NCI-H1436 treated with DMSO at 0.1 percent for 48 hours (cell line): ENCODE results near the gene IL17RA.
"Not testable (repeated sequence)": the region's sequence is repeated elsewhere in the genome, so short reads cannot be mapped to it uniquely, and the experiment has no call there.

Experiments used
- DNase-seq: peaks from one replicate; lab custom pipeline; 2025; lab: John Stamatoyannopoulos, UW

IL17RA gene, protein sequence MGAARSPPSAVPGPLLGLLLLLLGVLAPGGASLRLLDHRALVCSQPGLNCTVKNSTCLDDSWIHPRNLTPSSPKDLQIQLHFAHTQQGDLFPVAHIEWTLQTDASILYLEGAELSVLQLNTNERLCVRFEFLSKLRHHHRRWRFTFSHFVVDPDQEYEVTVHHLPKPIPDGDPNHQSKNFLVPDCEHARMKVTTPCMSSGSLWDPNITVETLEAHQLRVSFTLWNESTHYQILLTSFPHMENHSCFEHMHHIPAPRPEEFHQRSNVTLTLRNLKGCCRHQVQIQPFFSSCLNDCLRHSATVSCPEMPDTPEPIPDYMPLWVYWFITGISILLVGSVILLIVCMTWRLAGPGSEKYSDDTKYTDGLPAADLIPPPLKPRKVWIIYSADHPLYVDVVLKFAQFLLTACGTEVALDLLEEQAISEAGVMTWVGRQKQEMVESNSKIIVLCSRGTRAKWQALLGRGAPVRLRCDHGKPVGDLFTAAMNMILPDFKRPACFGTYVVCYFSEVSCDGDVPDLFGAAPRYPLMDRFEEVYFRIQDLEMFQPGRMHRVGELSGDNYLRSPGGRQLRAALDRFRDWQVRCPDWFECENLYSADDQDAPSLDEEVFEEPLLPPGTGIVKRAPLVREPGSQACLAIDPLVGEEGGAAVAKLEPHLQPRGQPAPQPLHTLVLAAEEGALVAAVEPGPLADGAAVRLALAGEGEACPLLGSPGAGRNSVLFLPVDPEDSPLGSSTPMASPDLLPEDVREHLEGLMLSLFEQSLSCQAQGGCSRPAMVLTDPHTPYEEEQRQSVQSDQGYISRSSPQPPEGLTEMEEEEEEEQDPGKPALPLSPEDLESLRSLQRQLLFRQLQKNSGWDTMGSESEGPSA

DNA sequence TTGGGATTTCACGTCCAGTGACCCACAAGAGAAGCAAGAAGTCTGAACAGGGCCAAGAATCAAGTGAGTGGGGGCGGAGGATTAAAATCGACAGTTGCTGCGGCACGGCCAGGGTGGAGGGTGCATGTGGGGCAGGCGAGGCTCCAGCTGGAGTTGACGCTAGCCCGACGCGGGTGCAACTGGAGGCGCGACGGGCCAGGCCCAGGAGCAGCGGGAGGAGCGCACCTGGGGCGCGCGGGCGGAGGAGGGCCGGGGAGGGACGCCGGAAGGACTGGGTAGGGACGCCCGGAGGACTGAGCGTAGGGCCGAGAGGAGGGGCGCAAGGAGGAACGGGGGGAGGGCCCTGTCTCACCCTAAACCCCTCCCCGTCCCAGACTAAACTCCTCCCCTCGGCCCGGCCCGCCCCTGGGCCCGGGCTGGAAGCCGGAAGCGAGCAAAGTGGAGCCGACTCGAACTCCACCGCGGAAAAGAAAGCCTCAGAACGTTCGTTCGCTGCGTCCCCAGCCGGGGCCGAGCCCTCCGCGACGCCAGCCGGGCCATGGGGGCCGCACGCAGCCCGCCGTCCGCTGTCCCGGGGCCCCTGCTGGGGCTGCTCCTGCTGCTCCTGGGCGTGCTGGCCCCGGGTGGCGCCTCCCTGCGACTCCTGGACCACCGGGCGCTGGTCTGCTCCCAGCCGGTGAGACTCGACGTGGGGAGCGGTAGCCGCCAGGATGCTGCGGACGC lies at the start of gene IL17RA:
Gene IL17RA, plus strand, starts transcription at position 447 of the 723 bp plus-strand sequence. Its CDS starts 92 bp downstream, at position 539.
- peak; percentile 64 for DNase-seq

DNA sequence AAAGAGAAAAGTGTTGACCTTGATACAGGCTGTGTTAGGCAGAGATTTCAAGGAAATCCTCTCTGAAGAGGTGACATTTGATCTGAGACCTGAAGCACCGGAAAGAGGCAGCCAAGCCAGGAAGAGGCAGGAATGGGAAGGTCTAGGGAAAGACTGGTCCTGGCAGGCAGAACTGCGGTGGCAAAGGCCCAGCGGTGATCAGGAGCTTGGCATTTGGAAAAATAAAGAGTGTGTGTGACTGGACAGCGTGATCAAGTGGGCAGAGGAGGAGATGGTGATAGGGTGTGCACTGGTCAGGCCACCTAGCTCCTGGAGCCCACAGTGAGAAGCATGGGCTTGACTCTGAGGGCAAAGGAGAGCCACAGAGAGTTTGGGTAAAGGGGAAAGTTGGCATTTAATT lies 49.6 kb upstream of the IL17RA start:
- no peak for DNase-seq

DNA sequence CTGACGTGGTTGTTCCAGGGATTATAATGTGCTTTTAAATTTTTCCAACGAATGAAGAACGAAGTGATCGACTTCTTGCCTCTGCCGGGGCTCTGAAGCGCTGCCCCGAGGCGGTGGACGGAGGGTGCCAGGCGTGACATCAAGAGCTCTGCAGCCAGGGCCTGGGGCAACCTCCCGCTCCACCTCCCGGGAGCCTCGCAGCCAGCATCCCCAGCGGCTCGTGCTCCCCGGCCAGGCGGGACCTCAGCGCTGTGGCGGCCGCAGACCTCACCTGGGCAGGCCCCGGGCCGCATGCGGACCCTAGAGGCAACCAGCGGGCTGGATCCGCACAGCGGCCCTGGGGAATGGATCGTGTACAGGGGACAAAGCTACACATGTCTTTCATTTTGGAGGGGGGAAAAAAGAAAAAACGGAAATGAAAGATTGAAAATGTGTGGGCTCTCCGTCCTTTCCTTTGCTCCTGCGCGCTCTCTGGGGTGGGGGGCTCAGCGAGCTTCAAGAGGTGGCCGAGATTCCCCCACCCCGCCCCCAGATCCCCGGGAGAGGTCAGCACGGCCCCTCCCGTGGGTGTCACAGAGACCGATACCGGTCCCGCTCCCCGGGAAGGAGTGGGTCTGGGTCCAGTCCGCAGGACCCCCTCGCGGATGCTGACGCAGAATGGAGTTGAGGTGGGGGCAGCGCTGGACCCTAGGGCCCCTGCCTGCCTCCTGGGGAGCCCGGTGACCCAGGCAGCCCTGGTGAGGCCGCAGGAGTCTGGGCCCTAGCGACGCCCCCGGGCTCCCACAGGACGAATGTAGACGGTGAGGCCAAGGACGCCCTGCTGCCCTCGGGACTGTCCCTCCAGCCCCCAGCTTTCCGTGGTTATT lies 48.6 kb upstream of the IL17RA start:
- DNase-seq, result not testable (repeated sequence)

DNA sequence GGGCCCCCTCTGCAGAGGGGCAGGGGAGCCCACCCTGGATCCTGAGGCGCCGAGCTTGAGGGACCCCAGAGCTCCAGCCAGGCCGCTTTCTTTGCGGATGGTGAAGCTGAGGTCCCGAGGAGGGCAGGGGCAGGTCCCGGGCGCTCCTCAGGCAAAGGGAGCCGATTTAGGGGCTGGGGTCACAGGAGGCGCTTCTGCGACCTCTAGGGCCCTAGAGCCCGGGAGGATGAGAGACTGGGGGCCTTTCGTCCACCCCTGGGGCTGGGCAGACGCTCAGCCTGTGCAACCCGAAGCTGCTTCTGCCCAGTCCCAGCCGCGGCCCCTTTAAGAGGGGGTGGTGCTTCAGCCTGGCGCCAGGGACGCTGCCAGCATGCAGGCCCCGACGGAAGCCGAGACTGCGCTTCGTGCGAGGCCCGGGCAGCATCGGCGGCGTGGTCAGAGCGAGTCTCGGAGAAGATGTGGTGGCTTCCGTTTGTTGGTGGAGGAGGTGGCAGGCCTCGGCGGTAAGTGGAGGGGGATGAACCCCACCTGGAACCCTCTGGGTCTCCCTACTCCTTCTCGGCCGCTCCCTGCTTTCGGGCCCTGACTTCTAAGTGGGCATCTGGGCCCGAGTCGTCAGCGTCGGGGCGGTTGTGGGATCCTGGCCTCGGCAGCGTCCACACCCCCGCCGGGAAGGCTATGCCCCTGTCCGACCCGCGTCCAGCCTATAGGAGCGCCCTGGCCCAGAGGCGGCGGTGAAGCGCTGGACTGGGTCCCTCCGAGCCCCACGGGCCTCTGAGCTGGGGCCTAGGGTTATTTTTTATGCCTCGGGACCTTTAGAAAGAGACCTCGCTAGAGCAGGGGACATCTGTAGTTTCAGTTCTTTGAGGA lies 47.7 kb upstream of the IL17RA start:
- not testable (repeated sequence) for DNase-seq

DNA sequence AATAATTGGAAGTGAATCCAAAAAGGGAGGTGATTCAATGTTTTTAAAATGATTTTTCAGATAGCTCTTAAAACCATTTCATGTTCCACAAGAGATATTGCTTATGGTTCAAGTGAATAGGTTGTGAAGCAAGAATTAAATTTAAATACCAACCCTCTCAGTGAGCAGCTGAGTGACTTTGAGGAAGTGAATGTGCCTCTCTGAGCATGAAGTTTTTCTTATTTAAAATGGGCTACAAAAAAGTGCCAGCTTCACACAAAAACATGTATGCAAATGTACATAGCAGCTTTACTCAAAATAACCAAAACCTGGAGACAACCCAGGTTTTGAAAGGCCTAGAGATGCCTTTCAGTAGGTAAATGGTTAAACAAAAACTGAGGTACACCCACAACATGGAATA lies 41.3 kb upstream of the IL17RA start:
- no peak for DNase-seq

DNA sequence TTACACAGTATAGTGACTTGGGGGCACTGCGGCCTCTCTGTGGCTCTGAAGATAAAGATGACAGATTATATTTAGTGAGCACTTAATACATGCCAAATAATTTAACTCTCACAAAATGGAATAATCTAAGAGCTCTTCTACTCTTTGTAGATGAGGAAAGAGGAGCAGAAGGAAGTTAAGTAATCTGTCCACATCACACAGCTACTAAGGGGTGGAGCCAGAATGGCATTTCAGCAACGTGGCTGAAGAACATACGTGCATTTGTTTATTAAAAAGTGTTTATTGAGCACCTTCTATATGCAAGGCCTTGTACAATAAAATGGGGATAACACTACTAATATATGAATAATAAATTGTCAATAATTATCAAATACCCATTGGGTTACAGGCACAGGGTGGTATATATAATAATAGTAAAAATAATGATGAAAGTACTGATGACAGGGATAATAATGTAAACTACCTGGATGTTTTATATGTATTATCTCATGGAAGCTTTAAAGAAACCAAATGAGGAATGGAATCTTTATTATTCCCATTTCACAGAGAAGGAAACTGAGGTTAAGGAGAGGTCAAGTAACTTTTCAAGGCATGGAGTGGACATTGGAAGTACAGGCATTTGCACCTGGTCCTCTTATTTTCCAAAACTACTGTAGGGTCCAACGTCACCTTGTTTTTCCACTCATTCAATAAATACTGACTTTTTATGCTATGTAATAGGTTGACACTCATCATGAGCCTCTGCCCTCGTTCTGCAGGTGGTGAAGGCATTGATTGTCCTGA lies 38.0 kb upstream of the IL17RA start:
- no peak for DNase-seq

DNA sequence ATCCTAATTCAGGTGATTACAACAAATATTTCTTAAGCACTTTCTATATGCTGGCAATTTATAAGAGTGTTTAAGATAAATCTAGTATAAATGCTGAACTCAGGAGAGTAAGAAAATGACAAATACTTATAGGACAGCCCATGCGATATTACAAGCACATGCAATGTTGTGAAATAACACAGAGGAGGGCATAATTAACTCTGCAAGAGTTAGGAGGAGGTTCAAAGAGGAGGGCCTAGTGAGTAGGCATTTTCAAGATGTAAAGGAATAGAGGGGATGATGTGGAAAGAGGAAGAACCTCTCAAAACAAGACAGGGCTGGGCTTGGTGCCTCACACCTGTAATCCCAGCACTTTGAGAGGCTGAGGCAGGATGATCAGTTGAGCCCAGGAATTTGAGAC lies 37.1 kb upstream of the IL17RA start:
- no peak for DNase-seq

DNA sequence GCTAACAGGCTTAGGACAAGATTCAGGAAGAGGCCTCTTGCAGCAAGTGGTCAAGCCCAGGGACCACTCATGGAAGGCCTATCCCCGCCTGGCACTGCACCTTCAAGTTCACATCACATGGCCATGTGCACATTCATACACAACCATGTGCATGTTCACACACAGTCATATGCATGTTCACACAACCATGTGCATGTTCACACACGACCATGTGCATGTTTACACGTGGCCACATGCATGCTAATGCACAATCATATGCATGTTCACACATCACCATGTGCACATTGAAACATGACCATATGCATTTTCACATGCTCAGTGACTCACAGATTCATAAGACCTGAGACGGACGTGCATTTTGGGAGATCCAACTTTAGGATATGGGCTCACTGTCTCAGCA lies 28.7 kb upstream of the IL17RA start:
- DNase-seq, result no peak

DNA sequence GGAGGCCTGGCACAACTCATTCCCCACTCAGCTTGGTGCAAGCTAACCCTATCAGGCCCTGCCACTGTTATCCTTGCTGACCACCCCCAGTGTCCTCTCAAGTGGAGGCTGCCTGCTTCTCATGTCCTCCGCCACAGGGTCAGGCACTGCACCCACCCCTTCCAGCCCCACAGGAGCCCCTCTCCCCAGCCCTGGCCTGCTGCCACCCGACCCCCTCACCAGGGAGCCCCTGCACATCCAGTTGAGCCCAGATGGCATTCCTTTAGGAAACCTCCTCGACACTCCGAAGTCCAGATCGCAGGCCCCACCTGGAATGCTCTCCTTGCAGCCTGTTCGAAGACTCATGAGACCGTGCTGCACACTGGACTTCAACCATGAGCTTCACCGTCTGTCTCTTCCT lies 28.0 kb upstream of the IL17RA start:
- no peak for DNase-seq

DNA sequence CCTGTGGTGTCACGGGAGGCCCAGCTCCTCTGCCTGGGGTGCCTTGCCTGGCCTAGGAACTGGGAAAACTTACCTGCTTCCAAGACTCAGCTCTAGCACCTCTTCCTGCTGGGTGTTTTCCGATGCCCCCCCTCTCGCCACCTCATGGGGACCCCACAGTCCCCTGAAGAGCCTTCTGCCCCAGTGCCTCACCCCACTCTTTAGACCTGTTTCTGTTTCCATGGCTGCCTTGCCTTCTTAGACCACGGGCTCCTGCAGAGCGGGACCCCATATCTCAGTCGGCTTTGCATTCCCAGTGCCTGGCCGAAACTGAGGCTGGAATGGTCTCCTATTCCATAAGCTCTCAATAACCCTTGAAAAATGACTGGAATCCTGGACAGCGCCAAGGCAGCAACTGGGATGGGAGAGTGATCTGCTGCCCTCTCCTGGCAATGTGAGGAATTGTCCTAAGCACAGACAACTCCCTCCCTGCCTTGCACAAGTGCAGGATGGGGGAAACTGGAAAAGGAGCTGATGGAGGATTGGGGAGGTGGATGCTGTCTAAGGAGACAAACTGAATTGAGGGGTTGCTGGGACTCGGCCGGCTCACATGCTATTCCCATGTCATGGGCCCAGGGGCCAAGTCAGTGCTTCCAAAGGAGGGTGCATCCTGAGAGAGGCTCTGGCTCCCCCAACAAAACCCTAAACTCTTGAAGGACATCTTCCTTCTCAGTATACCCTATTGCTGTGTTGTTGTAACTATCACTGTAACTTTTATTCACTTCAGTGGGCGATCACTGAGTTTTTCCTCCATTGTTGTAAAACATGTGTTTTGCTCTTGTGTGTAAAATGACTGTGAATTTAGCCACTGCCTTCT lies 26.6 kb upstream of the IL17RA start:
- DNase-seq, result no peak

DNA sequence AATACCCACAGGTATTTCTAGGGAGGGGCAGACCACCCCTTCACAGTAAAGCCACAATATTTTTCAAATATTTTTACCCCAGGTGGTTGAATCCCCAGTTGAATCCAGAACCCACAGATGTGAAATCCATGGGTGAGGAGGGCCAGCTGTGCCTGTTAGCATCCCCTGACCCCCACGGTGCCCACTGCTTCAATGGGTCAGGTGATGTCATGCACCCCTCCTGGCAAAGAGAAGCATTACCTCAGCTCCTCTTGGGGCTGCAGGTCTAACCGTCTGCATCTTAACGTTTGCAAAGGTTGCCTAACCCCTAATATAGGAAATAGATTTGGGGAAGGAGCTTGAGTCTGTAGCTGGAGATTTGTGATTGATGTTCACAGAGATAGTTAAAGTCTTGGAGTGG lies 24.7 kb upstream of the IL17RA start:
- no peak for DNase-seq

DNA sequence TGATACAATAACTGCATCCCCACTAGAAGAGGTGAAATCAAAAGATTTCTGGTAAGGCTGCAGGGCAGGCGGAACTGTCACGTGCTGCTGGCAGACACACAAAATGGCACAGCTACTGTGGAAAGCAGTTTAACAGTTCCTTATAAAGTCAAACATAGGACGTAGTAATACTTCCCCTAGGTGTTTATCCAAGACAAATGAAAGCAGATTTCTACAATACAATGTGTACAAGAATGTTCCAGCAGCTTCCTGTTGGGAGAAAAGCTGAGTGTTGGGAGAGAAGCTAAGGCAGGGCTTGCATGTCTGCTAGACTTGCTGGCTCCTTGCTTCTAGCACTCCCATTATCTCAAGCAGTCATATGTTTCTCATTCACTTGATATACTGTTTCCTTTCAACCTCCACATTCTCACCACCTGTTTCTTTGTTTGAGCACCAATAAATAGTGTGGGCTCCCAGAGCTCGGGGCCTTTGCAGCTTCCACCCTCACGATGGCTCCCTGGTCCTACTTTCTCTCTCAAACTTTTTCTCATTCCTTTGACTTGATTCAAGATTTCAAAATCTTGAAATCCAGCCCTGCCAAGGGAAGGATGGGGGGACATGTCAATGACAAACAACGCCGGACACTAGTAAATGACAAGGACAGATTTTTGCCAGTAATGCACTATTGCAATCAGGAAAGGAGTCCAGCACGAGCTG lies 21.2 kb upstream of the IL17RA start:
- no peak for DNase-seq

DNA sequence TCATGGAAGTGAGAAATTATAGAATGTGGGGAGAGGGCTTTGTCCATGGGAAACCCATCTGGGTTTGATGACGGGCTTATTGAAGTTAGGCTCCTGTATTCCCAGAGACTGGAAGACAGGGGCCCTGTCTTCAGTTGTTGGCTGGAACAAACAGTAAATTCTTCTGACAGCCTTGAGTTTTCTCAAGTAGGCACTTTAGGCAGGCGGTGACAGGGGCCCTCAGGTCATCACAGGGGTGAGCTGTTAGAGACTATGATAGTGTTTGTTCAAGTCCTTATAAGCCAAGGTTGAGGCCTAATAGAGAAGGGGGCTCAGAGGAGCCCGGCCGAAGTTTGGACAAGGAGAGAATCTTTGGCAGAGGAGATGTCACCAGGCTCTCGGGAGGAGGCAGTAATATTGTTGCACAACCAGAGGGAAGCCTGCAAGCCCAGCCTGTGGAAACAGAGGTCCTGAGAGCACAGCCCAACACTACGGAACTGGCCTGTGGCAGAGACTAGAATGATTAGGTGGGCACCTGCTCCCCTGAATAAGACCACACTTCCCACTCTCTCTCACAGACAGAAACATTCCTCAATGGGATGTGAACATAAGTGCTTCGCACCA lies 20.2 kb upstream of the IL17RA start:
- no peak for DNase-seq

DNA sequence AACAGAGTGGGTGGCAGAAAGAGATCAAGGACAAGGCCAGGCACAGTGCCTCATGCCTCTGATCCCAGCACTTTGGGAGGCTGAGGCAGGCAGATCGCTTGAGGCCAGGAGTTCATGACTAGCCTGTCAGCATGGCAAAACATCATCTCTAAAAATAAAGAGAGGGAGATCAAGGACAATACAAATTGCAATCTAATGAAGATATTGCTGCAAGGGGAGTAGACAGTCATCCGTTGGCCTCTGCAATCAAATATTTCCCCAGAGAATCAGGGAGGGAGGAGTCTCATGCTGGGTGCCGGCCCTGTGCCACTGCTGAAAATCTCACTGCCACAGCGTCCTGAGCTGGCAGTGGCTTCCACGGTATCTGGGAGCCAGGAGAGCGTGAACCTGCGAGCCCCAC lies 19.4 kb upstream of the IL17RA start:
- DNase-seq, result no peak

DNA sequence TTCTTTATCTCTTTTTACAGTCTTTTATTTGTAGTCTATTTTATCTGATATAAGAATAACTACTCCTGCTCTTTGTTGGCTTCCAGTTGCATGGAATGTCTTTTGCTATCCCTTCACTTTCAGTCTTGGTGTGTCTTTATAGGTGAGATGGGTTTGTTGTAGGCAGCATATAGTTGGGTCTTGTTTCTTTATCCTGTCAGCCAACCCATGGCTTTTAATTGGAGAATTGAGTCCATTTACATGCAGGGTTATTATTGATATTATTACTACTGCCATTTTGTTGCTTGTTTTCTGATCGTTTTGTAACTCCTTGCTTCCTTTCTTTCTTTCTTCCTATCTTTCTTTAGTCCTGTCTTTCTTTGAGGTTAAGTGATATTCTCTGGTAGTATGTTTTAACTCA lies 11.9 kb upstream of the IL17RA start:
- DNase-seq, result no peak

DNA sequence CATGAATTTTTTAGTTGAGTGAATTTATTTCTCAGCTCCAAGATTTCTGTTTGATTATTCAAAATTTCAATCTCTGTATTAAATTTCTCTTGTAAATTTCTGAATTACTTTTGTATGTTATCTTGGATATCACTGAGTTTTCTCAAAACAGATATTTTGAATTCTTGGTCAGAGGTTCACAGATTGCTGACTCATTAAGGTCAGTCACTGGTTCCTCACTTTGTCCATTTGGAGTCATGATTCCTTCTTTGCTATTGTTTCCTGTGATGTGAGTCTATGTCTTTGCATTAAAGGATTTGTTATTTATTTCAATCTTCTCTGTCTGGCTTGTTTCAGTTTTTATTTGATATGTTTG lies 10.2 kb upstream of the IL17RA start:
- no peak for DNase-seq

DNA sequence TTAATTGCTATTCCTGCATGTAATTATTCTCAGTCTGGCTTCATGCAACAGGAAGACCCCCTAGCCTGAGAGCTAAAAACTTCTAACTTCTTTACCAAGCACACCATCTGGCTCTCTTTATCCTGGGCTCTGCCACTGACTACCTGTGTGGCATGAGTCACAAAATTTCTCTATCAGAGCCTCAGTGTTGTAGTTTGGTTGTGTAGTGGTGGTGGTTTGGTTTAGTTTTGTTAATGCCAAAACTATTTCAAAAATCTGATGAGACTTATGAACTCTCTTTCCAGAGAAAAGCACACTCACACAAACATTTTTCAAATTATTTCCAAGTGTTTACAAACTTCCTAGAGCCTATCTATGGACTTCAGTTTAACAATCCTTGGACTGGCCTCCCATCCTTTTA lies 7.5 kb upstream of the IL17RA start:
- DNase-seq, result no peak

DNA sequence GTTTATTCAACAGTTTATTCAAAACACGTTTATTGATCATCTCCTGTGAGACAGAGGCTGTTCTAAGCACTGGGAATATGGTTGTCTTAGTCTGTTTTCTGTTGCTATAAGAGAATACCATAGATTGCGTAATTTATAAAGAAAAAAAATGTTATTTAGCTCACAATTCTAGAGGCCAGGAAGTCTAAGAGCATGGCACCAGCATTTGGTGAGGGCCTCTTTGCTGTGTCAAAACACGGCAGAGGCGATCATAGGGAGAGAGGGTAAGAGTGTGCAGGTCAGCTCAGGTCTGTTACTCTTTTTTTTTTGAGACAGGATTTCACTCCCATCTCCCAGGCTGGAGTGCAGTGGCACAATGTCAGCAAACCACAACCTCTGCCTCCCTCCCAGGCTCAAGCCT lies 5.2 kb upstream of the IL17RA start:
- DNase-seq, result no peak
